Measurements from ENCODE around the gene KCNG2. TPM values are rescaled to one million over a fixed set of nuclear protein-coding genes. Genes with fewer than 3 reads are reported as not detected.

KCNG2 gene
- total RNA-seq, 4 donors from 2014 or later, result 0.60 to 0.84 (median 0.78) TPM; not detected in 1

GRCh38 chr18:79866889-79867574, 69.3 kb downstream of the KCNG2 start:
- 88 to 89% methylated on average over 20 of the region's 20 CpGs for WGBS, 2 donors
- peaks cover 0 to 34% (median 0%) of the 10 kb centered on the region in 4 donors for H3K9me3 ChIP-seq
- TF ChIP-seq EP300 (IDR thresholded peaks at IDR 0.05), result no peak
- TF ChIP-seq, protein P1, sequence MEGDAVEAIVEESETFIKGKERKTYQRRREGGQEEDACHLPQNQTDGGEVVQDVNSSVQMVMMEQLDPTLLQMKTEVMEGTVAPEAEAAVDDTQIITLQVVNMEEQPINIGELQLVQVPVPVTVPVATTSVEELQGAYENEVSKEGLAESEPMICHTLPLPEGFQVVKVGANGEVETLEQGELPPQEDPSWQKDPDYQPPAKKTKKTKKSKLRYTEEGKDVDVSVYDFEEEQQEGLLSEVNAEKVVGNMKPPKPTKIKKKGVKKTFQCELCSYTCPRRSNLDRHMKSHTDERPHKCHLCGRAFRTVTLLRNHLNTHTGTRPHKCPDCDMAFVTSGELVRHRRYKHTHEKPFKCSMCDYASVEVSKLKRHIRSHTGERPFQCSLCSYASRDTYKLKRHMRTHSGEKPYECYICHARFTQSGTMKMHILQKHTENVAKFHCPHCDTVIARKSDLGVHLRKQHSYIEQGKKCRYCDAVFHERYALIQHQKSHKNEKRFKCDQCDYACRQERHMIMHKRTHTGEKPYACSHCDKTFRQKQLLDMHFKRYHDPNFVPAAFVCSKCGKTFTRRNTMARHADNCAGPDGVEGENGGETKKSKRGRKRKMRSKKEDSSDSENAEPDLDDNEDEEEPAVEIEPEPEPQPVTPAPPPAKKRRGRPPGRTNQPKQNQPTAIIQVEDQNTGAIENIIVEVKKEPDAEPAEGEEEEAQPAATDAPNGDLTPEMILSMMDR (IDR thresholded peaks at IDR 0.05), result no peak
- no peak for TF ChIP-seq POLR2A (IDR thresholded peaks at IDR 0.05)

GRCh38 chr18:79867666-79868065, 69.9 kb downstream of the KCNG2 start:
- WGBS, 2 donors, result 88 to 90% methylated on average over 16 of the region's 16 CpGs
- H3K4me1 ChIP-seq, result no peaks in the 10 kb centered on the region
- H3K27me3 ChIP-seq, result peaks cover 0 to 4% of the 10 kb centered on the region in 2 donors
- no peak for TF ChIP-seq POLR2A (IDR thresholded peaks at IDR 0.05)
- TF ChIP-seq, protein P1 (IDR thresholded peaks at IDR 0.05), result no peak
- TF ChIP-seq EP300 (IDR thresholded peaks at IDR 0.05), result no peak
- H3K9me3 ChIP-seq, result peaks cover 0 to 27% (median 0%) of the 10 kb centered on the region in 4 donors
- DNase-seq (ENCODE audit: low spot score in 2 of 2), result peak in 1 of 2 donors; percentile 6
- H3K36me3 ChIP-seq, result no peaks in the 10 kb centered on the region
- no peak overlapping the region for H3K27ac ChIP-seq
- H3K4me3 ChIP-seq, result no peak overlapping the region

More at GRCh38 chr18:79866889-79867574, 69.3 kb downstream of the KCNG2 start:
- DNase-seq (ENCODE audit: low spot score in 2 of 2), result peak in 1 of 2 donors; percentile 4
- Histone ChIP-seq H3K4me1 (no peaks in the 10 kb centered on the region), H3K4me3 (no peak overlapping the region), H3K27me3 (no peaks in the 10 kb centered on the region), H3K36me3 (no peaks in the 10 kb centered on the region), H3K27ac (no peak overlapping the region)

DNA sequence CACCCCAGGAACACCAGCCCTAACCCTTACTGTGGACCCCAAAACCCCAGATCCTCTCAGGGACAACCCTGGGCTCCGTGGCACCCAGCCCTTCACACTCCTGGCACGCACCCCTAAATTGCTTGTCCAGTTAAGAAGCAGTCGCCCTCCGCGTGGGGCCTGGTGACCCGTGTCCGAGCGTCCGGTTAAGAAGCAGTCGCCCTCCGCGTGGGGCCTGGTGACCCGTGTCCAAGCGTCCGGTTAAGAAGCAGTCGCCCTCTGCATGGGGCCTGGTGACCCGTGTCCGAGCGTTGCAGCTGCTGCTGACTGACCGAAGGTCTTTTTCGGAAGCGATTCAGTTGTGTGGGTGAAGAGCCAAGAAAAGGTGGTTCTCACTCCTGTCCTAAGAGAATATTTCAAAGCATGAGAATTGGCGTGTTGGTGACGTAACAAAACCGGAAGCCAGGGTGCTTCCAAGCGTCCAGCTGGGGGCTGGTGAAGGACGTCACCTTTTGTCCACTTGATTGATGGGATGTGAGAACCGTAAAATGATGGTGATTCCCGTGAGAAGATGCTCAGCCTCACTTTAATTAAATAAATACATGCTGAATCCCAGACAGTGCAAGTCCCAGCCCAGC, 70.5 kb downstream of the KCNG2 start:
- H3K4me3 ChIP-seq, result no peak overlapping the region
- 90 to 91% methylated on average over 29 of the region's 29 CpGs for WGBS, 2 donors
- peaks cover 0 to 10% of the 10 kb centered on the region in 2 donors for H3K27me3 ChIP-seq
- H3K4me1 ChIP-seq, result no peaks in the 10 kb centered on the region
- no peaks in the 10 kb centered on the region for H3K36me3 ChIP-seq
- H3K27ac ChIP-seq, result no peak overlapping the region
- DNase-seq (ENCODE audit: low spot score in 2 of 2), result peak in 1 of 2 donors; percentile 4
- H3K9me3 ChIP-seq, result peaks cover 0 to 22% (median 0%) of the 10 kb centered on the region in 4 donors
- TF ChIP-seq EP300 (IDR thresholded peaks at IDR 0.05) (no peak), POLR2A (IDR thresholded peaks at IDR 0.05) (no peak)
- TF ChIP-seq, protein P1 (IDR thresholded peaks at IDR 0.05), result no peak

- no peak overlapping the region for H3K4me3 ChIP-seq
- H3K27me3 ChIP-seq, result peaks cover 0 to 12% of the 10 kb centered on the region in 2 donors
- H3K36me3 ChIP-seq, result no peaks in the 10 kb centered on the region
- H3K27ac ChIP-seq, result no peak overlapping the region
- DNase-seq (ENCODE audit: low spot score in 2 of 2), result peak in 1 of 2 donors; percentile 6
- TF ChIP-seq, protein P1 (IDR thresholded peaks at IDR 0.05), result no peak
- TF ChIP-seq POLR2A (IDR thresholded peaks at IDR 0.05) (no peak), EP300 (IDR thresholded peaks at IDR 0.05) (no peak)
- peaks cover 0 to 18% (median 0%) of the 10 kb centered on the region in 4 donors for H3K9me3 ChIP-seq
- whole genome bisulfite sequencing, 2 donors, result 84 to 86% methylated on average over 32 of the region's 32 CpGs
- H3K4me1 ChIP-seq, result peaks cover 0 to 5% (median 0%) of the 10 kb centered on the region in 4 donors
These were observed 71.2 kb downstream of the KCNG2 start for GRCh38 chr18:79868811-79869541.

Data from tibial nerve (tissue), 4 donors.